Cortex of kidney (tissue), 1 donor: ENCODE data around the gene C1QTNF2.

Experiments used
- DNase-seq: peaks from one replicate; lab custom pipeline; 2025; lab: John Stamatoyannopoulos, UW

C1QTNF2 gene, protein sequence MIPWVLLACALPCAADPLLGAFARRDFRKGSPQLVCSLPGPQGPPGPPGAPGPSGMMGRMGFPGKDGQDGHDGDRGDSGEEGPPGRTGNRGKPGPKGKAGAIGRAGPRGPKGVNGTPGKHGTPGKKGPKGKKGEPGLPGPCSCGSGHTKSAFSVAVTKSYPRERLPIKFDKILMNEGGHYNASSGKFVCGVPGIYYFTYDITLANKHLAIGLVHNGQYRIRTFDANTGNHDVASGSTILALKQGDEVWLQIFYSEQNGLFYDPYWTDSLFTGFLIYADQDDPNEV

DNA sequence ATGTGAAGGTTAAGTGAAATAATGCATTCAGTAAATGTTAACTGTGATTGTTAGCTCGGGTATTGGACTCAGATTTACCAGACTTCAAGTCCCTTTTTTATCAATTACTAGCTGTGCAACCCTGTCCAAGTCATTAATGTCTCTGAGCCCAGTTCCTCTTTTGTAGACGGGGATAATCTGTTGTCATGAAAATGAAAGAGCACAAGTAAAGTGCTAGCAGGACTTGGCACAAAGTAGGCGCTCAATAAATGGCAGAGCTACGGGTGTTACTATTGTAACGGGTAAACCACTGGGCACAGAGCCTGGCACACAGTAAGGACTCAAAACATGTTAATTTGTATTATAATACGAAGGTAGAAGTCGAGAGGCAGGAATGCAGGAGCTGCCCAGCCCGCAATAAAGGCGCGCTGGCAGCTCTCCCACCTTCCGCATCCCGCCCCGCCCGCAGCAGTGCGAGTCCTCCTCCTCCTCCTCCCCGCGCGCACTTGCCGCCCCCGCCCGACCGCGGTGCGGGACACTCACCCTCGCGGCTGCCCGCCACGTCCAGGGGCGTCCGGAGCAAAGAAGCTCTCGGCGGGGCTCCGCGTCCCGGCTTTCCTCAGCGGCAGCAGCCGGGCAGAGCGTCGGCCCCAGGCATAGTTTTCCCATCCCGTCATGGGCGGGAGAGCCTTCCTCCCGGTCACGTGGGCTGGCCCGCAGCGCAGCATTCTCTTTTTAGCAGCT is at the start of gene C1QTNF2:
Gene C1QTNF2, minus strand, starts transcription at position 637 of the 723 bp plus-strand sequence. CDS start 15,615 bp downstream, outside the sequence.
- no peak for DNase-seq

DNA sequence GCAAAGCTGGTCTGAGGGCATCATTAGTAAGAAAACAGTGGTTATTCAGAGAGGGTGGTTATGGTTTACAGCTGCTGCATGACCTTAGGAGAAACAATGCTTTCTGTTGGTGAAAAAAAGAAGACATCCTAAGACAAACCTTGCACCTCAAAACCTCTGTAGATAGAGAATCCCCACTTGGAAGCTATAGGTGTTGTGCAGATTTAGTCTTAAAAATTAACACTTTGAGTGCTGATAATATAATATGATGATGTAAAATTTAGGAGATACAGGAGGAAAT is 49.8 kb upstream of the C1QTNF2 start:
- no peak for DNase-seq

DNA sequence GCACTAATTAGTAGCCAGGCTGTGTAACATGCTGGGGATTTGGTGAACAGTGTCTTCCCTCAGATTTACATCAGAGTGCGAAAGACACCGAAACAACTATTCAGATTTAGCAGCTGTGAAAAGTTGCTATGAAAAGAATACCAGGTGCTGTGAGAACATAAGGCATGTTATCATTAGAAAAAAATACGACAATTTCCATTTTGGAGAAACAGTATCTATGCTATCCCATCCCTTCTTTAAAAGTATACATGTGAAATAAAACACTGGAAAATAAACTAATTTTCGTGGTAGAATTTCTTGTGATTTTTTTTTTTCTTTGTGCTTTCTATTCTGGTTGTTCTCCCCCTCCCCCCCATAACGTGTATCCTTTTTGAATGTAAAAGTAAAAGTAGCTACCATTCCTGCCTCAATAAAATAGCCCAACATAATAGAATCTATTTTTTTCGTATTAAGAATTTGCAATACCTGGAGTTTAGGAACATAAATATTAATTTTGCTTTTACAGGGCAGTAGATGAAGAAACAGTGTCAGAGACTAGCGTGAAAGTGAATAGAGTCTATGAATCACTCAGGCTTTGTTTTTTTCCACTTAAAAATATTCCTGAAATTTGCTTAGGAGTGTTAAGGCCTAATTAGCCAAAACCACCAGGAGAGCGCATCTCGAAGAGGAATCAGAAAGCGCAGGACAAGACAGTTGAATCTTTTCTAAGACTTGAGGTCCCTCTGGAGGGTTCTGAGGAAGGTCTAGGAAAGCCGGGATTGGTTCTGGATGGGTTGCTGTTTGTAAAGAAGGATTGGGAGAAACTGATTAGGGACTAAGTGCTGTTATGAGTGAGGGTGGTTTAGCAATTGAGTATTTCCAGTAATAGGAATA is 49.3 kb upstream of the C1QTNF2 start:
- DNase-seq, result no peak

DNA sequence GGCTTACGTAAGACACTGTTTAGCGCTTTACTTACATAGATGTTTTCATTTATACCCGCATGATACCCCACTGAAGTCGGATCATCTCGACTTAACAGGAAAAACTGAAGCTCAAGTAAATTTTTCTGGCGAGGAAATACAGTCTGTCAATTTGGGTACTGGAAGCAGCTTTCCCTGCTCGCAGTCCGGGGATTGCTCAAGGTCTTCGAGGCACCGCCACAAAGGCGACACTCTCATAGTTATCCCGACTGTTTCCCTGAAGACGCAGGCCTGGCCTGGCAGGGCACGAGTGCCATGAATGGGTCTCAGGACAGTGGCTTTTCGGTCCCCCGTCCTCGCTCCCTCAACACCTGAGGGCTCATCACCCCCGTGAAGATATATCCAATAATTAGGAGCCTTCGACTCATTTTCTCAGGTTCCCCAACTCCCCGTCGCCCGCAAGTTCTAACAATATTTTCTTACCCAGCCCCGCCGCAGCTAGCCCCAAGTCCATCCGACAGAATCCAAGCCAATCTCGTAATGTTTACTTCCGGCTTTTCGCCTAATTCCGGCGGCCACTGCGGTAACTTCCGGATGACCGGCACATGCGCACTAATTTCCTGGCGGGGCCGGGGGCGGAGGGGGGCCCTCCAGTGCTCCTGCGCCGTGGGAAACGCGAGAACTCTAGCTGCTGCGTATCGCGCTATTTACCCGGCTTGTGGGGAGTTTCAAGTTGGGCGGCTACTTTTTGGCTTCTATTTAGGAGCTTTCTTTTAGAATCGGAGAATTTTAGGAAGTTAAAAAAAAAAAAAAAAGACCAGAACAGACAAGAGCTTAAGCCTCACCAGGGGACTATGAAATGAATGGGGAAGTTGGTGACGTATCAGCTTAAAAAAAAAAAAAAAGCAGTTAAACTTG is 48.4 kb upstream of the C1QTNF2 start, which contains the start of gene SLU7:
Gene SLU7, minus strand, starts transcription at position 521 of the 897 bp plus-strand sequence. CDS start 3,787 bp downstream, outside the sequence.
- peak; percentile 34 for DNase-seq

DNA sequence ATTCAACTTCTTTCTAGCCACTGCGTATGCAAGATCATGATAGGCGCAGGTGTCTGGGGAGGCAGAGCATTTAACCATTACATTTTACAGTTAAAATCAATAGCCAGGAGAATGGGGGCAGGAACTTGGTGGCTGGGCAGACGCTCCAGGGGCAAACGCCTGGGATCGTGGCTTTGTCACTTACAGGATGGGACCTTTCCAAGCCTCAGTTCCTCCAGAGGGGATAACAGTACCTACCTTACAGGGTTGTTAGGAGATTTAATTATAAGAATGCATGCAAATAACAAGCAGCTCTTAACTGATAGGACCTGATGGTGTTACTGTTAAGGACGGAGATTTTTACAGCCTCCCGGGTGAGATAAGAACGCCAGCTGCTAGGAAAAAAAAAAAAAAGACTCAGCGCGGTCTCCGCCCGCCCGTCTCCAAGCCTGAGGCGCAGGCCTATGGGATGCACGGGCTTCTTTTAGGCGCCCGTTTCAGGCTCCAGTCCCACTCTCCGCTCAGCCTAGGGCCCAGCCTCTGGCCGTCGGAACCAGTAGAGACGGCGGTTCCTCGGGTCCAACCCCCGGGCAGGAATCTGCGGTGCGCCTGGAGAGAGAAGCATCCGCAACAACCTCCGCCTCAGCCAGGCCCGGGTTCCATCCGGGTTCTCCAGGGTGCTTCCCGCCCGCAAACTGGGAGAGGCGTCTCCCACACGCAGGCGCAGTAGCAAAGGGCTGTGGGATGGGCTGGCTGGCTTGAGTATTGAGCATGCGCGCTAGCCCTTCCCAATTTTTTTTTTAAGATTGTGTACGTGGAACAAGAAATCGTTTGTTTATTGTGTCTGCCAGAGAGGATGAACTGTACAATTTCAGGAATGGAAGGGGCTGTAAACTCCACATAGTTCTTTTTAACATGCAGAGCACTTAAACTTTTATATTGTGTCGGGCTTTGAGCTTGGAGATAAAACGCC is 29.3 kb upstream of the C1QTNF2 start, which contains the start of gene FAM200C:
Gene FAM200C, minus strand, starts transcription at position 653 of the 952 bp plus-strand sequence. CDS start 4,564 bp downstream, outside the sequence.
- DNase-seq, result peak; percentile 11

DNA sequence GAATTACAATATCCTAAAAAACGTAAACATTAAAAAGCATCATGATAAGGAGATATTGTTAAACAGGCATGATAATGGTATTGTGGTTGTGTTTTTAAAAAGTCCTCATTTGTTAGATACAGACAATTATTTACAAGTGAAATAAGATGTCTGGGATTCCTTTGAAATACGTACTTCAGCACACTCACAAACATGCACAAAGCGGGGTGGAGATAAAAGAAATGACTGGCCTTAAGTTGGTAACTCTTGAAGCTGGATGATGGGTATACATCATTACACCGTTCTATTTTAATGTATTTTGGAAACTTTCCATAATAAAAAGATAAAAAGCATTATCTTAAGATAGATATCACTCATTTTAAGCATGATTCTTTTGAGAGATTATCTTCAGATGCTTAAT is 28.4 kb upstream of the C1QTNF2 start:
- no peak for DNase-seq

DNA sequence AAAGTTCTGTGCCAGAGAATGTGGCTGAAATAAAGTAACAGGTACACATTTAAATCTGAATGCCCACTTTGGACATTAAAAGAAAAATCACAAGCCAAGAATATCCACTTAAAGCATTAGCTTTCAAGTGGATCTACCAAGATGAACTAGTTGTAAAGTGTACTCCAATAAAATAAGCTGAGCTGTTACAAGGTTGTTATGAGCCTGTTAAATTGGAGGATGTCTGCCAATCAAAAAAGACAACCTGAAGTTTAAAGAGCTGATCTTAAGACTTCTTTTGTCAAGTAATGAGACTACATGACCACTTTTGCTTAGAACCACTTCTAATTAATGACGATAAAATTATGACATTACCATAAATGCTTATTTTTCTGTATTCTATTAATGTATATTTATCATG is 27.1 kb upstream of the C1QTNF2 start:
- DNase-seq, result no peak

DNA sequence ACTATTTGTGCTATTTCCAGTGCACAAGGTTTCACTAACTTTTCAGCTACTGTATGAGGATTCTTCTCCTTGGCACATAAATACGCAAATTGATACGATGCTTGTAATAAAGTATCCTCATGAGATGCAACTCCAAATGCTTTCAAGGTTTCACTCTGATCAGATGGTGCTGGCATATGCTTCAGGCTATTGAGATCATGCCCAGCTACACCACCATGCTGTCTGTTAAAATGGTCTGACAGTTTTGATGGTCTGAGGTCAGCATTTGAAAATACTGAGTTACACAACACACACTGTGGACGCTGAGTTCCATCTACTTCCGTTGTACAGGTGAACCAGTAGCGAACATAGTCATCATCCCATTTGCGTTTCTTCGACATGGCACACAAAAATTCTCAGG is 24.7 kb upstream of the C1QTNF2 start:
- DNase-seq, result no peak

DNA sequence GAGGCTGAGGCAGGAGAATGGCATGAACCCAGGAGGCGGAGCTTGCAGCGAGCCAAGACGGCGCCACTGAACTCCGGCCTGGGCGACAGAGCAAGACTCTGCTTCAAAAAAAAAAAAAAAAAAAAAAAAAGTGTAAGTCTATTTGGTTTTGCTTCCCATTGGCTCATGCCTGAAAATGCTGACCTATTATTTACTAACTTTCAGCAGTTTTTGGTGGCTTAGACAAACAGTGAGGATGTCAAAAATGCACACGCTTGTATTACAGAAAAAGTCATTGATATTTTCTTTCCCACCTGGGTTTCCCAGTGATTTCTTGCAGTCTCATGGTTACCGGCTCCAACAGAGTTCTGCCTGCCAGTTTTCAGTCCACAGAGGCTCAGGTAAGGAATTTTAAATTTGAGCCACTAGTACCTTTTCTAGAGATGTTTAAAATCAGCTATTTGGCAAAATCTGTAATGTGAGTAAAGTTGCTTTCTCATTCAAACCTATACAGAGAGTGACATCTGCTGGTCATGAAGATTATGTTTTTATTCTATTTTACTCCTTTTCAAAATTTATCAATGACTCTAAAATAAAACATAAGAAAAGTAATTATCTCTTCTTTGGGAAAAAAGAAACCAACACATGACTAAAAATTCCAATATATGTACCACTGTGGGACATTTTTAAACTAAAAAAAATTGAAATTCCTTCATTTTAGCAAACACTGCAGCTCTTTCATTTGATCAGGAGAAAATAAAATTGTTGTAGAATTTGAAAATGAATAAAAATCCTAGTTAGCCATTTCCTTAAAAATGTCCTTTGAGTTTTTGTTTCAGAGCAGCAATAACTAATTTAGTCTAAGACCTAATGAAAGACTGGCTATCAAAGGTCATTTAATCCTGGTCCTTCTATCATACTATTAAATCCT is 20.6 kb upstream of the C1QTNF2 start:
- no peak for DNase-seq

DNA sequence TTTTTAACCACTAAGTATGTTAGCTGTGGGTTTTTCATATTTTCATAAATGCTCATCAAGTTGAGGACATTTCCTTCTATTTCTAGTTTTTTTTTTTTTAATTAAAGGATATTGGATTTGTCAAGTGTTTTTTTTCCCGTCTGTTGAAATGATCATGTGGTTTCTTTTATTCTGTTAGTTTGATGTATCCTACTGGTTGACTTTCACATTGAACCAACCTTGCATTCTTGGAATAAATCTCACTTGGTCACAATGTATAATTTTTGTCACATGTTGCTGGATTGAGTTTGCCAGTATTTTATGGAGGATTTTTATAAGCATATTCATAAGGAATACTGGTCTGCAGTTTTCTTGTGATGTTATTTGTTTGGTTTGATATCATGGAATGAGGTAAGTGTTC is 17.0 kb upstream of the C1QTNF2 start:
- DNase-seq, result no peak

DNA sequence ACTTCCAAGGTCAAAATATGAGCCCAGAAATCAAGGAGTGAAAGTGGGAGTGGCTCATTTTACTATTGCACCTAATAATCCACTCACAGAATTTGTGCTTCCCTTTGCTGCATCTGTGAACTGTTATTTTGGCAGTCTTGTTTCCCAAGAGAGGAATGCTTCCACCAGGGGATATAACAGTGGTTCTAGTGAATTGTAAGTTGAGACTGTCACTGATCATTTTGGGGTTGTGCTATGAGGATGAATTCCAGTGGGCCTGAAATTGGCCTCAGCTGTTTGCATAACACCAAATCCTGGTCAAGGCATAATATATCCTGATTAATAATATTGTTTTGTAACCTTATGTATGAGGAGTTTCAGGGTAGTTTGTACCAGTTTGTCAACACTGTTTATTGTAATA is 15.1 kb upstream of the C1QTNF2 start:
- no peak for DNase-seq

DNA sequence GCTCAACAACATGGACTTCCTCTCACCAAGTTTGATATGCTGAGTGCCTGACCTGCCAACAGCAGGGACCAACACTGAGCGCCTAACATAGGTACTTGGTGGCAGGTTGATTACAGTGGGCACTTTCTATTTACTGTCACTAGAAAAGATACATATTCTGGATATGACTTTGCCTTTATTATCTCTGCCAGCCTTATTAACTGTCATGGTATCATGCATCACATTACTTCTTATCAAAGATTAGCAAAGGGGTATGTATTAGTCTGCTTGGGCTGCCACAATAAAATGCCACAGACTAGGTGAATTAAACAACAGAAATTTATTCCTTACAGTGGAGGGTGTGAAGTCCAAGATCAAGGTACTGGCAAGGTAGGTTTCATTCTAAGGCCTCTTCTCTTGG is 14.3 kb upstream of the C1QTNF2 start:
- no peak for DNase-seq

DNA sequence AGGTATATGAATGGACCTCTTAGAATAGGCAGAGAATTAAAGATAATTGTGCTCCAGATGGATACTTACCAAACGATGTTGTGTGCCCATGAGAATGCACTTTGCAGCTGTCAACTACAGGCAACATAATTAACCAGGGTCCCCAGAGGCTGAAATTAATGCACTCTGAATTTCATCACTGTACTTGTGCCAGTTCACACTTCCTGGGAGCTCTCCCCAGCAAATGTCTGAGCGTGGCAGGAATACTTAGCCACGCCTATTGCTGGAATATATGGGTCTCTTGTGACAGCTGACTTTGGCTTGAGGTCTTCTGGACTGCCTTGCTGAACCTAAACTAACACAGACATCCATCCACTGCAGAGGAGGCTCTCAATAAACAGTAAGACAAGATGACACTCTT is 11.9 kb upstream of the C1QTNF2 start:
- no peak for DNase-seq

DNA sequence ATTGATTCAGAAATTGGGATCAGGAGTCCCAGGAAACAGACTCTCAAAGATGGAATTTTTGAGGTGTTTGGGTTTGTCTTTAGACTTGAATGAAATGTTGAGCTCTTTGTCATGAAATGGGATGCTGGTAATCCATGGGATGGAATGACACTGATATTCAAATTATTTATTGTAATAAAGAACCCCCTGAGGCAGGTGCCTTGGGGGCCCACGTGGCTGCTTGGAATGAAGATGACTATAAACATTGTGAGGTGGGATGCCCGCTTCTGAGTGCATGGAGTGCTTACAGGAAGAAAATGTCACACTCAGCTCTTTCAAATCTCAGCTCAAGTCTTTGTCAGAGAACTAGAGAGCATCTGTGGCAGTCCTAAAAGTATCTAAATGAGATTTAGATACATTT is 9.6 kb upstream of the C1QTNF2 start:
- no peak for DNase-seq

DNA sequence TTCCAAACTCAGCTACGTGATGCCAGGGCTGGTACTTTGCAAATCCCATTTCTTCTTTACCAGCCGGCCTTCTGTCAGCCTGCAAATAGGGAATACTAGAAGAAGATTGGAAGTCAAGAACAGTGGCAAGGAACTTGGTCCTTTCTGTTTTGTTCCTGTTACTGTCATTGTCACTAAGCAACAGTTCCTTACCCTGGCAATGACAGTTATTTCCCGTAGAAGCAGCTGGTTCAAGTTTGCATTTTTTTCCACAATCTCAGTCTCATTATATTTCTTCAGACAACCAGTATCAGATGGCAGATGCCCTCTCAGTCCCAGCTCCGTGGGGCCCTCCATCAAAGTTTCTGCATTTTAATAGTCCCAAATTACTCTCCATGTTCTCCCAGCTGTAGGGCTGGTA is 9.1 kb upstream of the C1QTNF2 start:
- no peak for DNase-seq

DNA sequence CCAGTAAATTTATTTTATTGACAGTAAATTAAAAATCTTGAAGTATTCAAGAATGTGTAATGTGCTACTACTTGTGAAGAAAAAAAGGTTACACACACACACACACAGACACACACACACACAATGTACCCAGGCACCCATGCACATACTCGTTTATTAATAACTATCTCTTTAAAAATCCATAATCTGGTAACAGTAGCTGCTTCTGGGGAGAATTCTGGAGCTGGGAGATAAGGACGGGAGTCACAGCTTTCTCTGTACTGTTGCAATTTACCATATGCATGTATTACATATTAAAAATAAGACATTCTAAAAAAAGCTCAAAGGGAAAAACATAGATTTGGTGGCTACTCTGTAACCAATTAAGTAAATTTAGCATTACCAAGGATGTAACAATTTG is 7.9 kb upstream of the C1QTNF2 start:
- DNase-seq, result no peak

DNA sequence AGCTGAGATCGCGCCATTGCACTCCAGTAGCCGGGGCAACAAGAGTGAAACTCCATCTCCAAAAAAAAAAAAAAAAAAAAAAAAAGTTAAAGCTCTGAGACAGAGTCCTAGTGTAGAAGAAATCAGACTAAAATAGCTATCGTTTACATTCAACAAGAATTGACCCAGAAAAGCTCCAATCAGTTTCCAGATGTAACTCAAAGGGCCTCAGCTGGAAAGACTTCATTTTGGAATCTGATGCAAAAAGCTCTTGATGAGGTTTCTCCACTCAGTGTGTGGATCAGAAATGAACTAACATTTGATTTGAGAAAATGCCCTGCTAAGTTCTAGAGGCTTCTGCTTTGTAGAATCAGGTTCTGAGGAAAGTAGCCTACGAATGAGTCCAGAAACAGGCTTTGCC is 7.2 kb upstream of the C1QTNF2 start:
- no peak for DNase-seq

DNA sequence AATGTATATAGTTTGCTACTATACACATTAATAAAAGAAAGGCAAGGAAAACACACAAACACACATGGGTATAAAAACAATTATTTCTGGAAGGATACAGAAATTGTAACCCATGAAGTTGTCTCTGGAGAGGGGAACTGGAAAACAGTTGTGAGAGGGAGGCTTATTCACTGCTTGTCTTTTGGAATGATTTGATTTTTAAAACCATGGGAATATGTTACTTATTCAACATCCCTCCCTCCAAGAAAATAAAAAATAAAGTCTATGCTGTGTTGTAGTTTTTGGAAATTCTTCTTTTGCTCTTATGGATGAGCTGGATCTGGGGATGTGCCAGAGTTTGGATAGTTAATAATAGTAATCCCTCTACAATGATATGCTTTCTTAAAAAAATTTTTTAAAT is 6.0 kb upstream of the C1QTNF2 start:
- DNase-seq, result no peak

DNA sequence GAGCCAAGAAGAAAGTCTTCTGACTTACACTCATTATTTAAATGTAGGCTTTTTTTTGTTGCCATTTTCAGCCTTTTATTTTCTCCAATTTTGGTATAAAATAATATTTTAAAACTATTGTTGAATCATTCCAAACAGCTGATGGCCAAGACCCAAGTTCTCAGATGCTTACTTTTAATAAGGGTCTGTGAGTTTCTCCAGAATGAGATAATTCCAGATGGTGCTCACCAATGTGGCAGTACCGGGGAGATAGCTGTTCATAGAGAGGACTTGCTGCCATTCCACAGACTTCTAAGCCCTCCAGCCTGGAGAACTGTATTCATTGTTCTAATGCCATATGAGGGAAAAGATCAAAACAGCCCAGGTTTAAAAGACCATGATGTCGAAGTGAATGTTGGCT is 5.3 kb upstream of the C1QTNF2 start:
- no peak for DNase-seq
